Cardiac muscle cell (in vitro differentiated cells and primary cell): ENCODE results near the gene SEZ6. TPM values are rescaled to one million over a fixed set of nuclear protein-coding genes. Genes with fewer than 3 reads are reported as not detected.

Experiments used
- DNase-seq, 2 donors: peaks; one replicate each; pipeline versions ENCODE4 v3.0.0 to v3.0.0-alpha.2; 2010 to 2017; ENCODE audit warnings: low read depth in 1 of 2, low spot score in 1 of 2
- H3K27ac ChIP-seq: fragments of 200-600 bp; sonication (generic); 2 replicates; pipeline ENCODE4 v1.5.1; 2016
- H3K27me3 ChIP-seq: fragments of 200-600 bp; sonication (generic); 2 replicates; pipeline ENCODE4 v1.6.0; 2016; ENCODE audit warnings: control low read depth
- H3K36me3 ChIP-seq: fragments of 200-600 bp; sonication (generic); 2 replicates; pipeline ENCODE4 v1.5.1; 2016; ENCODE audit warnings: control low read depth
- H3K4me1 ChIP-seq: fragments of 200-600 bp; sonication (generic); 2 replicates; pipeline ENCODE4 v1.8.1; 2017; ENCODE audit warnings: low read depth, mild to moderate bottlenecking, mixed run types
- H3K4me3 ChIP-seq: fragments of 200-600 bp; sonication (generic); 2 replicates; pipeline ENCODE4 v1.5.1; 2016; ENCODE audit warnings: mild to moderate bottlenecking
- H3K9me3 ChIP-seq: fragments of 200-600 bp; sonication (generic); 2 replicates; pipeline ENCODE4 v1.5.1; 2017; ENCODE audit warnings: low read depth, mild to moderate bottlenecking, control low read depth
- polyA plus RNA-seq: library from polyadenylated mRNA; unstranded; fragments of >200 nt; fragmentation: Nextera tagmentation; extraction: Ambion mirVana; gene quantifications from 2 replicates; pipeline ENCODE4 v1.2.1, GENCODE V29; 2016
- total RNA-seq: library from RNA; depleted of rRNA; stranded (reverse); fragments of >200 nt; gene quantifications from 2 replicates; pipeline ENCODE4 v1.2.3, GENCODE V29; 2016
- TF ChIP-seq, protein P1 (sequence below): IDR thresholded peaks from 2 replicates; pipeline ENCODE4 v1.5.1; 2012; ENCODE audit warnings: low read depth, mild to moderate bottlenecking, low read length

SEZ6 gene
- total and polyA plus RNA-seq, 2 experiments from 2014 or later: 0.21 to 0.95 TPM

DNA sequence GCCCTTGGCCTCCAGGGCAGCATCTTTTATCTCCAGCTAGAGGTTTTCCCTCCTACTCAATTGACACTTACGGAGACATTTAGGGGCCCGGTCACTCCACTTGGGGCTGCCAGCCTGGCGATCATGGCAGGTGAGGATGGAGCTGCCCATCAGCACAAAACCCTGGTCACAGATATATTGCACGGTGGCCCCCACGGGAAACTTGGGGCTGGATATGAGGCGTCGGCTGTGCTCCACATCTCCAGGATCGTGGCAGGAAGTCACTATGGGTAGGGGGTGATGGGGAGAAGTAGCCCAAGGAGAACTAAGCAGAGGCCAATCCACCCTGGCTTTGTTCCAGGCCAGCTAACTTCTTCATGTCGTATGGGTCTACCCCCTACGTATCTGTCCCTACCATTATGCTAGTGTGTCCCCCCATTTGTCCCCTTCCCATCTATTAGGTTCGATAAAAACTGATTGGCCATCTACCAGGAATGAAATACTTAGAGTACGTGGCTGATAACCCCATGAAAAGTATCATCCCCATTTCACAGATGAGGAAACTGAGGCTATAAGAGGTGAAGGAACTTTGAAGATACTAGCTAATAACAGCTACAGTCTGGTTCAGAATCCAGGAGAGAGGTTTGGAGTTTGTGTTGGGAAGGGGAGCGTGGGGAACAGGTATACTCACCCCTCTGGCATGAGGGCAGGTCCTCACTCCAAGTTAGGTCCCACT lies 48.4 kb downstream of the SEZ6 start:
- no peak overlapping the region for H3K27ac ChIP-seq
- no peaks in the 10 kb centered on the region for H3K27me3 ChIP-seq
- H3K4me1 ChIP-seq: no peaks in the 10 kb centered on the region
- TF ChIP-seq, protein P1, sequence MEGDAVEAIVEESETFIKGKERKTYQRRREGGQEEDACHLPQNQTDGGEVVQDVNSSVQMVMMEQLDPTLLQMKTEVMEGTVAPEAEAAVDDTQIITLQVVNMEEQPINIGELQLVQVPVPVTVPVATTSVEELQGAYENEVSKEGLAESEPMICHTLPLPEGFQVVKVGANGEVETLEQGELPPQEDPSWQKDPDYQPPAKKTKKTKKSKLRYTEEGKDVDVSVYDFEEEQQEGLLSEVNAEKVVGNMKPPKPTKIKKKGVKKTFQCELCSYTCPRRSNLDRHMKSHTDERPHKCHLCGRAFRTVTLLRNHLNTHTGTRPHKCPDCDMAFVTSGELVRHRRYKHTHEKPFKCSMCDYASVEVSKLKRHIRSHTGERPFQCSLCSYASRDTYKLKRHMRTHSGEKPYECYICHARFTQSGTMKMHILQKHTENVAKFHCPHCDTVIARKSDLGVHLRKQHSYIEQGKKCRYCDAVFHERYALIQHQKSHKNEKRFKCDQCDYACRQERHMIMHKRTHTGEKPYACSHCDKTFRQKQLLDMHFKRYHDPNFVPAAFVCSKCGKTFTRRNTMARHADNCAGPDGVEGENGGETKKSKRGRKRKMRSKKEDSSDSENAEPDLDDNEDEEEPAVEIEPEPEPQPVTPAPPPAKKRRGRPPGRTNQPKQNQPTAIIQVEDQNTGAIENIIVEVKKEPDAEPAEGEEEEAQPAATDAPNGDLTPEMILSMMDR: no peak
- no peak overlapping the region for H3K4me3 ChIP-seq
- no peaks in the 10 kb centered on the region for H3K36me3 ChIP-seq
- H3K9me3 ChIP-seq: no peaks in the 10 kb centered on the region
- DNase-seq: no peak

DNA sequence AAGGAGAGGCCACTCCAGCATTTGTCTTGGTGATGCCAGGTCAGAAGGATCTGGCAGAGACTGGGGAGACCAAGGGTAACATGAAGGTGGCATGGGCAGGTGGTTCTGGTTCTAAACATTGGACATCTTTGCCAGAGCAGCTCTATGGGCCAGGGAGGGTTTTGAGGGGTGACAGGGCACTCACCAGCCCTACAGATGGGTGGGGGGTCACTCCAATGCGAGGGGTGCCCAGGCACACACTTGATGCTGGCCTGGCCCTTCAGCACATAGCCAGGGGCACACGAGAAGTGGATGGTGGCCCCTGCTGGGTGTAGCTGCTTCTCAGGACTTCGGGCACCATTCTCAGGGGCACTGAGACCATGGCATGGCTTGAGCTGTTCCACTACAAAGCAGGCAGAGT lies 49.0 kb downstream of the SEZ6 start:
- Histone ChIP-seq H3K27me3 (no peaks in the 10 kb centered on the region), H3K9me3 (no peaks in the 10 kb centered on the region), H3K27ac (no peak overlapping the region), H3K36me3 (no peaks in the 10 kb centered on the region), H3K4me3 (no peak overlapping the region), H3K4me1 (no peaks in the 10 kb centered on the region)
- TF ChIP-seq, protein P1: no peak
- DNase-seq: no peak

DNA sequence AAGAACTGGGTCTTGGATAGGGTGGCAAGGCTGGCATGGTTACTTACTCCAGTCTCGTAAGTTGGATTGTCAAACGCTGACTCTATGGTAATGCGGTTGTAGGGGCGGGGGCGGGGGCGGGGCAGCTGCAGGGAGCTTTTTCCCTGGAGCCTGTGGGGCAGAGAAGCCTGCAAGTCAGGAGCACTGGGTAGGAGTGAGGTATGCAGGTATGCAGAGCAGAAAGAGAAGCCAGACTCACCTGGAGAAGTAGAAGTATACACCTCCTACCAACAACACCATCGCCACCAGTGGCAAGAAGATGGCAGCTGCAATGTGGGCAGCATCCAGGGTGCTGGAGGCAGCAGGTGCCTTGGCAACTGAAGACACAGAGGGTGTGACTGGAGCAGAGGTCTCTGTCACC lies 49.7 kb downstream of the SEZ6 start:
- no peak overlapping the region for H3K4me3 ChIP-seq
- DNase-seq: no peak

DNA sequence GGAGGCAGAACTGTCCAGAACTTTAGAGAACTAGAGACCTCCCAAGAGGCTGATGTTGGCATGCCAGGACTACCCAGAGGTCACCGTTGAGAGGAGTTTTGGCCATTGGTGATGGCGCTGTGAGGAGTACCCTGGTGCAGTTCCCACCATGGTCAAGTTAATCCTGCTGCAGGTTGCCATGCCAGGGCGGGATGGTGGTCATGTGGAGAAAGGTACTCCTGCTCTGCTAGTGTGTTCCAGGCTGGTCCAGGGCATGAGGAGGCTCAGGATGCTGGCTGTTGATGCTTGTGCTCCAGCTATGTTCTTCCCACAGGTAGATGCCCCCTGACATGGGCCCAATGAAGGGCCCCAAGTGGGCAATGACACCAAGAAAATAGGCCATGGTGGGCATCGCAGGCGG lies 50.4 kb downstream of the SEZ6 start:
- Histone ChIP-seq H3K36me3 (no peaks in the 10 kb centered on the region), H3K9me3 (no peaks in the 10 kb centered on the region), H3K4me1 (no peaks in the 10 kb centered on the region), H3K27ac (no peak overlapping the region), H3K27me3 (no peaks in the 10 kb centered on the region), H3K4me3 (no peak overlapping the region)
- no peak for DNase-seq
- TF ChIP-seq, protein P1: no peak

More for the DNA sequence above, 49.7 kb downstream of the SEZ6 start:
- Histone ChIP-seq H3K27me3 (no peaks in the 10 kb centered on the region), H3K36me3 (no peaks in the 10 kb centered on the region), H3K4me1 (no peaks in the 10 kb centered on the region), H3K9me3 (no peaks in the 10 kb centered on the region), H3K27ac (no peak overlapping the region)
- TF ChIP-seq, protein P1: no peak

DNA sequence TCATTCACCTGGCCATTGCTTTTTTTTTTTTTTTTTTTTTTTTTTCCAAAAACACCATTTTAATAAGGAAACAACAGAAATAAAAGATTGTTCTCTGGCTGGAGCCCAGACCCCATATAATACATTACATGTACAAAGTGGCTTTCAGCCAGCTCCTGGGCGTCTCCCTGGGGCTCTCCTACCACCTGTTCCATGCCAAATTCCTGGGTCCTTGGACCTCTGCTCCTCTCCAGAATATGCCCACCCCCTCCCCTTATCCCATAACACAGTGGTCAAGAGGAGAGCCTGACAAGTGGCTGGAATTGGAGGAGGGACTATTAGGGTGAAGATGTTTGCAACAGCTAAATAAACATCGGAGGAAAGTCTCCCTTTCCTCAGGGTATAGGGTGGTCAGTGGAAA lies 50.9 kb downstream of the SEZ6 start:
- Histone ChIP-seq H3K27me3 (no peaks in the 10 kb centered on the region), H3K4me1 (no peaks in the 10 kb centered on the region), H3K27ac (no peak overlapping the region), H3K36me3 (no peaks in the 10 kb centered on the region), H3K4me3 (no peak overlapping the region), H3K9me3 (no peaks in the 10 kb centered on the region)
- TF ChIP-seq, protein P1: no peak
- DNase-seq: no peak
